GM19240 (cell line): ENCODE data around the gene RWDD2A.
"Not testable (repeated sequence)": the region's sequence is repeated elsewhere in the genome, so short reads cannot be mapped to it uniquely, and the experiment has no call there.

Source experiments
- DNase-seq: peaks from one replicate; pipeline ENCODE4 v3.0.0; 2011; ENCODE audit warnings: low spot score; ENCODE audit not compliant: insufficient read length

RWDD2A gene

GRCh38 chr6:83192871-83193746 lies at the start of gene RWDD2A, which contains the start of gene PGM3:
Gene RWDD2A, plus strand, starts transcription at chr6:83193357. Its CDS starts 1,095 bp downstream, at chr6:83194452.
Gene PGM3, minus strand, starts transcription at chr6:83193265. Its CDS starts 2,253 bp downstream, at chr6:83191012.
- peak; percentile 85 for DNase-seq

- DNase-seq = no peak
These were observed 42.0 kb upstream of the RWDD2A start for GRCh38 chr6:83151114-83151513.

GRCh38 chr6:83152913-83153312 lies 40.2 kb upstream of the RWDD2A start:
- no peak for DNase-seq

- no peak for DNase-seq
These were observed 39.2 kb upstream of the RWDD2A start for GRCh38 chr6:83153883-83154521.

- DNase-seq = no peak
These were observed 37.4 kb upstream of the RWDD2A start for GRCh38 chr6:83155794-83156193.

GRCh38 chr6:83160167-83160566 lies 33.0 kb upstream of the RWDD2A start:
- DNase-seq = no peak

GRCh38 chr6:83167726-83168278 lies 25.4 kb upstream of the RWDD2A start:
- DNase-seq = no peak

- no peak for DNase-seq
These were observed 24.6 kb upstream of the RWDD2A start for GRCh38 chr6:83168556-83168955.

- DNase-seq = no peak
These were observed 24.1 kb upstream of the RWDD2A start for GRCh38 chr6:83169106-83169505.

- no peak for DNase-seq
These were observed 23.6 kb upstream of the RWDD2A start for GRCh38 chr6:83169511-83169910.

- DNase-seq = no peak
These were observed 16.9 kb upstream of the RWDD2A start for GRCh38 chr6:83176246-83176645.

- no peak for DNase-seq
These were observed 12.7 kb upstream of the RWDD2A start for GRCh38 chr6:83180426-83180950.

- no peak for DNase-seq
These were observed 11.0 kb upstream of the RWDD2A start for GRCh38 chr6:83182114-83182513.

- DNase-seq = no peak
These were observed 9.9 kb upstream of the RWDD2A start for GRCh38 chr6:83183082-83183828.

- no peak for DNase-seq
These were observed 8.1 kb upstream of the RWDD2A start for GRCh38 chr6:83185096-83185495.

GRCh38 chr6:83188501-83188900 lies 4.7 kb upstream of the RWDD2A start:
- DNase-seq = no peak

GRCh38 chr6:83190626-83191025 lies 2.5 kb upstream of the RWDD2A start:
- no peak for DNase-seq

GRCh38 chr6:83191974-83192373 lies 1.2 kb upstream of the RWDD2A start:
- DNase-seq = not testable (repeated sequence)

GRCh38 chr6:83192456-83192855 lies 701 bp upstream of the RWDD2A start:
- DNase-seq = no peak

GRCh38 chr6:83193747-83194566 lies 800 bp downstream of the RWDD2A start:
- DNase-seq = no peak
